Measurements from ENCODE around the gene GJD3.

GJD3 gene

GRCh38 chr17:40314584-40314956 is 50.0 kb downstream of the GJD3 start:
- H3K9me3 Mint-ChIP-seq = no peaks in the 10 kb centered on the region
- H3K27me3 Mint-ChIP-seq = no peaks in the 10 kb centered on the region
- DNase-seq (ENCODE audit: low spot score in 2 of 2) = no peak
- H3K4me3 Mint-ChIP-seq = no peak overlapping the region
- peaks cover 56% of the 10 kb centered on the region for H3K4me1 Mint-ChIP-seq
- no peaks in the 10 kb centered on the region for H3K36me3 Mint-ChIP-seq
- no peak overlapping the region for H3K27ac Mint-ChIP-seq
- ATAC-seq (ENCODE audit: low read depth) = peak; percentile 5

DNA sequence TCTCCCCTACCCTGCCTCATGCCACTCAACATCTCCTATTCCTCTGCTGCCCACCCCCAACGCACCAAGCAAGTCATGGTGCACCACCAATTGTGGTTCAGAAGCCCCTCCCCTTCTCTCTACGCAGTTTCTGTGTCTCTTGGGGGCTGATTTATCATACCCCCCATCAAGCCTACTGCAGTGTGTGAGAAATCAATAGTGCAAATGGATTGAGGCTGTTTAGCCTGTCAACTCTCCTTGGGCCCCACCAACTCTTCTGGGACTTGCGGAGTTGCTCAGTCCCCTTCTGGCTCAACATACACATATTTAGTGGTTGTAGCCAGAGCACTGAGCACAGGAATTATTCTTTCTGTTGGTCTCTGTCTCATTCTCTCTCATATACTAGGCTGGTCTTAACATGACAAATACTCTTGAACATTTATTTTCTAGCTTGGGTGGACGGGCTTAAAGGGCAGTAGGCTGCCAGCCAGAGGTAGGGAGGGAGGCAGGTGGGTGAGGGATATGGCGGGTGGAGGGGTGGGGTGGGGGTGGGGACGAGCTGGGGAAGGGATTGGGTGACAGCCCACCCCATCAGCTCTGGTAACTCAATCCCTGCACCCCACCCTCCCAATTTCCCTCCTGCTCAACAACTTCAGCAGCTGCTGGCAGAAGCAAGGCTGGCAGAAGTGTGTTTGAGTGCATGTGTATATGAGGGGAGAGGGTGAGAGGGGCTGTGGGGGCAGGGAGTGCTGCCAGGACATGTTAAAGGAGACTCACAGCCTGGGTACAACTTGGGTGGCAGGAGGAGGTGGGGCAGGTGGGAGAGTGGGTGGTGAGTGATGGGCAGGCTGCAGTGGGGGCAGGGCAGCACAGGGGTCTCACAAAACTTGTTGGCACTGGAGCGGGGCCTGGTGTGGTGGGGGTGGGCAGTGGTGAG is 50.6 kb downstream of the GJD3 start:
- DNase-seq (ENCODE audit: low spot score in 2 of 2) (no peak), ATAC-seq (ENCODE audit: low read depth) (no peak)
- Mint-ChIP-seq H3K27me3 (no peaks in the 10 kb centered on the region), H3K4me1 (peaks cover 54% of the 10 kb centered on the region), H3K27ac (no peak overlapping the region), H3K4me3 (no peak overlapping the region), H3K36me3 (no peaks in the 10 kb centered on the region), H3K9me3 (no peaks in the 10 kb centered on the region)
